Keratinocyte (primary cell): Measurements from ENCODE around the gene DFFA. TPM values are rescaled to one million over a fixed set of nuclear protein-coding genes. Genes with fewer than 3 reads are reported as not detected.

Experiments used
- DNase-seq: peaks from one replicate; pipeline ENCODE4 v3.0.0-alpha.2; 2011; ENCODE audit warnings: low read depth, missing footprints, low spot score
- FAIRE-seq: peaks from 2 replicates; lab custom pipeline; 2011; peaks lifted over from hg19 to GRCh38; lab: Jason Lieb, UNC
- H2AFZ ChIP-seq: 2 replicates; pipeline ENCODE4 v1.6.0; 2012; ENCODE audit warnings: low read length, control low read depth, inconsistent platforms; ENCODE audit not compliant: control insufficient read depth
- H3K27ac ChIP-seq: 2 replicates; pipeline ENCODE4 v1.5.1; 2011; ENCODE audit warnings: low read length; ENCODE audit not compliant: control insufficient read depth, insufficient read depth
- H3K27me3 ChIP-seq: 3 replicates; pipeline ENCODE4 v1.6.0; 2011; ENCODE audit warnings: low read length; ENCODE audit not compliant: control insufficient read depth, insufficient read depth; ENCODE audit errors: extremely low read depth
- H3K36me3 ChIP-seq, 2 experiments: 2 replicates in 1 of 2; 3 replicates in 1 of 2; pipeline ENCODE4 v1.5.1; 2011; ENCODE audit warnings: low read length in 2 of 2, mild to moderate bottlenecking in 1 of 2; ENCODE audit not compliant: control insufficient read depth in 2 of 2, insufficient read depth in 2 of 2; ENCODE audit errors: extremely low read depth in 1 of 2
- H3K4me1 ChIP-seq: 3 replicates; pipeline ENCODE4 v1.5.1; 2011; ENCODE audit warnings: low read length; ENCODE audit not compliant: control insufficient read depth, insufficient read depth; ENCODE audit errors: extremely low read depth
- H3K4me2 ChIP-seq: 3 replicates; pipeline ENCODE4 v1.6.0; 2011; ENCODE audit warnings: low read depth, low read length; ENCODE audit not compliant: control insufficient read depth, insufficient read depth; ENCODE audit errors: extremely low read depth
- H3K4me3 ChIP-seq, 3 experiments: fragments of 200-600 bp in 1 of 3; sonication (generic) in 1 of 3; 2 replicates in 2 of 3; 3 replicates in 1 of 3; pipeline ENCODE4 v1.5.1; 2011 to 2016; ENCODE audit warnings: low read length in 3 of 3, mild to moderate bottlenecking in 3 of 3, control low read depth in 2 of 3, inconsistent platforms in 1 of 3, low read depth in 1 of 3, mixed read lengths in 1 of 3, mixed run types in 1 of 3, moderate library complexity in 1 of 3; ENCODE audit not compliant: control insufficient read depth in 2 of 3, insufficient read depth in 2 of 3; ENCODE audit errors: extremely low read depth in 1 of 3
- H3K79me2 ChIP-seq: 2 replicates; pipeline ENCODE4 v1.6.0; 2012; ENCODE audit warnings: low read length; ENCODE audit not compliant: control insufficient read depth, insufficient read depth
- H3K9ac ChIP-seq: 3 replicates; pipeline ENCODE4 v1.6.0; 2011; ENCODE audit warnings: low read length; ENCODE audit not compliant: control insufficient read depth, insufficient read depth; ENCODE audit errors: extremely low read depth
- H3K9me1 ChIP-seq: 3 replicates; pipeline ENCODE4 v1.6.0; 2011; ENCODE audit warnings: low read length; ENCODE audit not compliant: control insufficient read depth, insufficient read depth; ENCODE audit errors: extremely low read depth
- H3K9me3 ChIP-seq: 2 replicates; pipeline ENCODE4 v1.5.1; 2012; ENCODE audit warnings: low read depth, low read length; ENCODE audit not compliant: control insufficient read depth
- H4K20me1 ChIP-seq: 3 replicates; pipeline ENCODE4 v1.6.0; 2011; ENCODE audit warnings: low read length; ENCODE audit not compliant: control insufficient read depth, insufficient read depth; ENCODE audit errors: extremely low read depth
- CTCF ChIP-seq, 3 experiments: IDR thresholded peaks in 1 of 3; conservative IDR thresholded peaks in 1 of 3; optimal IDR thresholded peaks in 1 of 3; 2 replicates in 2 of 3; 3 replicates in 1 of 3; pipeline versions ENCODE3 to v1.5.1; 2011; ENCODE audit warnings: low read length in 3 of 3, mild to moderate bottlenecking in 3 of 3, moderate library complexity in 2 of 3, control low read depth in 1 of 3, inconsistent platforms in 1 of 3; ENCODE audit not compliant: insufficient read depth in 2 of 3; ENCODE audit errors: extremely low read depth in 1 of 3
- EZH2 ChIP-seq: IDR thresholded peaks from one replicate; pipeline ENCODE4 v1.6.1; 2012; ENCODE audit warnings: inconsistent platforms, mild to moderate bottlenecking, low read length, moderate library complexity
- dilution Hi-C: fragments of 300-500 bp; cut with MboI; formaldehyde crosslinking; loops from one replicate; pipeline ENCODE4 v1.7.0; 2020; ENCODE audit warnings: low sequenced_read_pairs; ENCODE audit not compliant: extremely low pct_ligation_motif_present
- polyA plus RNA-seq, 5 experiments: library from polyadenylated mRNA; depleted of rRNA in 3 of 5; stranded (reverse) in 3 of 5; stranded (forward) in 1 of 5; unstranded in 1 of 5; fragments of >200 nt; gene quantifications; 1 replicate in 1 of 5; 2 replicates in 3 of 5; 3 replicates in 1 of 5; pipeline versions ENCODE4 v1.2.1 to v1.2.3, GENCODE V29; 2011 to 2012; ENCODE audit warnings: missing spikeins in 2 of 5, low read depth in 1 of 5, low replicate concordance in 1 of 5

Gene DFFA
- polyA plus RNA-seq, 1 donor (not counting 4 experiments of a cell fraction or from before 2014, with no cell fraction given): 53.1 TPM

- peaks cover 29% of the 10 kb centered on the region for H3K4me1 ChIP-seq
- no peaks in the 10 kb centered on the region for H3K9me3 ChIP-seq
- dilution Hi-C loops: no loop called here
Measured at GRCh38 chr1:10508511-10508951, 36.2 kb upstream of the DFFA start.

GRCh38 chr1:10507111-10507879 lies 35.0 kb upstream of the DFFA start:
- Histone ChIP-seq H3K9me1 (peaks cover 2% of the 10 kb centered on the region), H3K27ac (no peak overlapping the region), H3K4me3 (no peak overlapping the region), H3K9me3 (no peaks in the 10 kb centered on the region), H3K4me2 (no peak overlapping the region), H3K9ac (no peak overlapping the region), H4K20me1 (peaks cover 3% of the 10 kb centered on the region), H3K79me2 (peaks cover 50% of the 10 kb centered on the region), H3K4me1 (peaks cover 29% of the 10 kb centered on the region), H3K27me3 (no peaks in the 10 kb centered on the region), H2AFZ (no peak overlapping the region), H3K36me3 (no peaks in the 10 kb centered on the region)
- dilution Hi-C loops: no loop called here
- FAIRE-seq (peak; percentile 84), DNase-seq (no peak)
- peak; percentile 84 to 98 (median 85) for TF ChIP-seq CTCF (optimal IDR thresholded peaks at IDR 0.05 in 1 of 3, IDR thresholded peaks at IDR 0.05 in 1 of 3, conservative IDR thresholded peaks at IDR 0.05 in 1 of 3; ENCODE audit: extremely low read depth in 1 of 3, insufficient read depth in 2 of 3, low read length in 3 of 3)
- no peak for TF ChIP-seq EZH2

More at GRCh38 chr1:10508511-10508951, 36.2 kb upstream of the DFFA start:
- H4K20me1 ChIP-seq: peaks cover 3% of the 10 kb centered on the region
- H2AFZ ChIP-seq: no peak overlapping the region
- DNase-seq: no peak
- no peak overlapping the region for H3K4me2 ChIP-seq
- TF ChIP-seq EZH2 (no peak), CTCF (optimal IDR thresholded peaks at IDR 0.05 in 1 of 3, IDR thresholded peaks at IDR 0.05 in 1 of 3, conservative IDR thresholded peaks at IDR 0.05 in 1 of 3; ENCODE audit: extremely low read depth in 1 of 3, insufficient read depth in 2 of 3, low read length in 3 of 3) (no peak)
- H3K36me3 ChIP-seq: no peaks in the 10 kb centered on the region
- FAIRE-seq: no peak
- peaks cover 58% of the 10 kb centered on the region for H3K79me2 ChIP-seq
- H3K27me3 ChIP-seq: no peaks in the 10 kb centered on the region
- no peak overlapping the region for H3K27ac ChIP-seq
- H3K9me1 ChIP-seq: peaks cover 2% of the 10 kb centered on the region
- H3K9ac ChIP-seq: no peak overlapping the region
- H3K4me3 ChIP-seq: no peak overlapping the region
